ENCODE results near the gene TPT1. TPM values are rescaled to one million over a fixed set of nuclear protein-coding genes. Genes with fewer than 3 reads are reported as not detected.
"Not testable (repeated sequence)": the region's sequence is repeated elsewhere in the genome, so short reads cannot be mapped to it uniquely, and the experiment has no call there.

TPT1 gene
- polyA plus RNA-seq, 3 donors, result 2,102 to 5,638 (median 2,493) TPM

DNA sequence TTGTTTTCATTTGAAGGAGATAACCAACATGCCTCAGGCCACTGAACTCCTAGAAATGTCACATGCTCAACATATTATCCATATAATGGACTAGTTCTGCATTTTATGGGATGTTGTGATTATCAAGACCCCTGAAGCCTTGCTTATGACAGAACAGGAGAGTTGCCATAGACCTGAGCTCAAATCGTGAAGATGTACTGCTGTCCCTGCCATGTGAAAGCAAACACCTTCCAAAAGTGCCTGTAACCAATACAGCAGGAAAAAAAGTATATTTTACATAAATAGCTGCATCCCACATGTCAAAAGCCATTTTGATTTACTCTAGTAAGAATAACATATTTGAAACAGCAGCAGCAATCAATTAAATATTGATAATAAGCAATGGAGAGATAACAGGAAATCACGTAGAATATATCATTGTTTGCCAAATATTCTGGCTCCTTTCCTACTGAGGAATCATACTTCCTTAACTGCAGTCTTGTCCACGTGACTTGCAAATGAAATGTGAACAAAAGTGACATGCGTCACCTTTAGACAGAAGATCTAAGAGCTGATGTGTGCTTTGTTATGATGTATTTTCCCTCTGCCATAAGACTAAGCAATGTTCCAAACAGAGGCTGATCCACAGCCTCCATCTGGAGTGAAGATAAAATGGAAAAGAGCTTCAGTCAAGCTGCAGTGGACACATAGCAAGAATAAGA lies 43.6 kb upstream of the TPT1 start:
- peaks cover 0 to 8% (median 5%) of the 10 kb centered on the region in 7 donors for H3K9me3 Mint-ChIP-seq
- H3K27me3 ChIP-seq (ENCODE audit: control insufficient read depth in 2 of 2, insufficient read depth in 2 of 2, low read length in 2 of 2), result no peaks in the 10 kb centered on the region
- intact Hi-C loops (cut with micrococcal nuclease), result no loop called here
- H3K9ac ChIP-seq (ENCODE audit: insufficient read depth, low read length, poor library complexity, severe bottlenecking), result no peak overlapping the region
- TF ChIP-seq CTCF (IDR thresholded peaks at IDR 0.05), result no peak
- peaks cover 0 to 6% of the 10 kb centered on the region in 2 donors for H3K36me3 ChIP-seq (replicated peaks in 1 of 2; ENCODE audit: control insufficient read depth in 1 of 2, insufficient read depth in 2 of 2, low read length in 2 of 2)
- no peak overlapping the region for H2AFZ ChIP-seq (ENCODE audit: insufficient read depth, low read depth, low read length, poor library complexity, severe bottlenecking)
- peaks cover 0 to 2% of the 10 kb centered on the region in 2 donors for H3K9me3 ChIP-seq (replicated peaks in 1 of 2; ENCODE audit: control insufficient read depth in 1 of 2, insufficient read depth in 1 of 2, low read length in 2 of 2)
- H3K4me1 Mint-ChIP-seq, result peaks cover 7% of the 10 kb centered on the region
- H3K4me3 ChIP-seq (replicated peaks in 1 of 3; ENCODE audit: low read depth in 2 of 3, low read length in 3 of 3), result no peak overlapping the region
- H3K36me3 Mint-ChIP-seq, result peaks cover 7 to 16% of the 10 kb centered on the region in 2 donors
- no peaks in the 10 kb centered on the region for H3K79me2 ChIP-seq (ENCODE audit: insufficient read depth, low read length)
- no peaks in the 10 kb centered on the region for H4K20me1 ChIP-seq (ENCODE audit: insufficient read depth, low read length)
- no peak overlapping the region for H3K27ac ChIP-seq (ENCODE audit: low read depth in 1 of 2, low read length in 2 of 2)
- H3K27me3 Mint-ChIP-seq (ENCODE audit: low read depth in 3 of 3), result peaks cover 0 to 4% (median 0%) of the 10 kb centered on the region in 3 donors
- H3K4me2 ChIP-seq (replicated peaks; ENCODE audit: extremely low read depth, low read length, poor library complexity, severe bottlenecking), result no peak overlapping the region
- H3K4me1 ChIP-seq (ENCODE audit: control insufficient read depth in 1 of 2, insufficient read depth in 2 of 2, low read length in 2 of 2), result no peaks in the 10 kb centered on the region
- H3K4me3 Mint-ChIP-seq, result no peak overlapping the region
- no CpG with 5 or more reads among the region's 4 CpGs for WGBS (ENCODE audit: insufficient coverage)
- DNase-seq, result no peak
- no peak overlapping the region for H3K27ac Mint-ChIP-seq

DNA sequence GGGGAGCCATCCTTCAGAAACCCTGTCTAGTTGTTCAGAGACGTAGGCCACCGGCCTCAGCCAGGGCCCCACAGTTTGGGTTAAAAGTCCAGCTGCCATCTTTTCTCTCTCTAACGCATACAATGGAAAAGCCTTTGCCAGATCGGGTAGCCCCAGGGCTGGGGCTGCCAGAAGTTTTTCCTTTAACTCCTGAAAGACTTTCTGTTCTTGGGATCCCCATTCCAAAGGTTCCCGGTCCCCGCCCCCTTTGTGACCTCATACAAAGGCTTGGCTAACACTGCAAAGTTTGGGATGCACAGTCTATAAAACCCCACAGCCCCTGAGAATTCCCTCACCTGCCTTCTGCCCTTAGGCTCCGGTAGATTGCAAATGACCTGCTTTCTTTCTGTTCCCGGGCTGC lies 41.8 kb upstream of the TPT1 start:
- H3K9ac ChIP-seq (ENCODE audit: insufficient read depth, low read length, poor library complexity, severe bottlenecking); H2AFZ ChIP-seq (ENCODE audit: insufficient read depth, low read depth, low read length, poor library complexity, severe bottlenecking); H3K27me3 ChIP-seq (ENCODE audit: control insufficient read depth in 2 of 2, insufficient read depth in 2 of 2, low read length in 2 of 2); H3K4me1 ChIP-seq (ENCODE audit: control insufficient read depth in 1 of 2, insufficient read depth in 2 of 2, low read length in 2 of 2); H3K9me3 Mint-ChIP-seq; H3K27ac Mint-ChIP-seq; DNase-seq; H3K27me3 Mint-ChIP-seq (ENCODE audit: low read depth in 3 of 3); H3K4me2 ChIP-seq (replicated peaks; ENCODE audit: extremely low read depth, low read length, poor library complexity, severe bottlenecking); H3K4me1 Mint-ChIP-seq; H4K20me1 ChIP-seq (ENCODE audit: insufficient read depth, low read length); H3K9me3 ChIP-seq (replicated peaks in 1 of 2; ENCODE audit: control insufficient read depth in 1 of 2, insufficient read depth in 1 of 2, low read length in 2 of 2); H3K36me3 Mint-ChIP-seq; H3K27ac ChIP-seq (ENCODE audit: low read depth in 1 of 2, low read length in 2 of 2); H3K36me3 ChIP-seq (replicated peaks in 1 of 2; ENCODE audit: control insufficient read depth in 1 of 2, insufficient read depth in 2 of 2, low read length in 2 of 2); H3K4me3 Mint-ChIP-seq; H3K4me3 ChIP-seq (replicated peaks in 1 of 3; ENCODE audit: low read depth in 2 of 3, low read length in 3 of 3); intact Hi-C loops (cut with micrococcal nuclease); H3K79me2 ChIP-seq (ENCODE audit: insufficient read depth, low read length): not testable (repeated sequence)
- WGBS (ENCODE audit: insufficient coverage), result 100% methylated on average over 1 of the region's 8 CpGs
